GM19099 (cell line): ENCODE results near the gene RHBDF1.

Experiments used
- POLR2A ChIP-seq: IDR thresholded peaks from 3 replicates; pipeline ENCODE4 v1.6.1; 2011; ENCODE audit warnings: low read depth; ENCODE audit not compliant: insufficient read length; ENCODE audit errors: extremely low read depth

The RHBDF1 gene

DNA sequence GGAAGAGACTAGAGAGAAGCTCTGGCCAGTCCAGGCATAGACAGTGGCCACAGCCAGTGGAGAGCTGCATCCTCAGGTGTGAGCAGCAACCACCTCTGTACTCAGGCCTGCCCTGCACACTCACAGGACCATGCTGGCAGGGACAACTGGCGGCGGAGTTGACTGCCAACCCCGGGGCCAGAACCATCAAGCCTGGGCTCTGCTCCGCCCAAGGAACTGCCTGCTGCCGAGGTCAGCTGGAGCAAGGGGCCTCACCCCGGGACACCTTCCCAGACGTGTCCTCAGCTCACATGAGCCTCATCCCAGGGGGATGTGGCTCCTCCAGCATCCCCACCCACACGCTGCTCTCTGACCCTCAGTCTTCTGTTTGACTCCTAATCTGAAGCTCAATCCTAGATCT, 3.2 kb downstream of the RHBDF1 start:
- no peak for TF ChIP-seq POLR2A

DNA sequence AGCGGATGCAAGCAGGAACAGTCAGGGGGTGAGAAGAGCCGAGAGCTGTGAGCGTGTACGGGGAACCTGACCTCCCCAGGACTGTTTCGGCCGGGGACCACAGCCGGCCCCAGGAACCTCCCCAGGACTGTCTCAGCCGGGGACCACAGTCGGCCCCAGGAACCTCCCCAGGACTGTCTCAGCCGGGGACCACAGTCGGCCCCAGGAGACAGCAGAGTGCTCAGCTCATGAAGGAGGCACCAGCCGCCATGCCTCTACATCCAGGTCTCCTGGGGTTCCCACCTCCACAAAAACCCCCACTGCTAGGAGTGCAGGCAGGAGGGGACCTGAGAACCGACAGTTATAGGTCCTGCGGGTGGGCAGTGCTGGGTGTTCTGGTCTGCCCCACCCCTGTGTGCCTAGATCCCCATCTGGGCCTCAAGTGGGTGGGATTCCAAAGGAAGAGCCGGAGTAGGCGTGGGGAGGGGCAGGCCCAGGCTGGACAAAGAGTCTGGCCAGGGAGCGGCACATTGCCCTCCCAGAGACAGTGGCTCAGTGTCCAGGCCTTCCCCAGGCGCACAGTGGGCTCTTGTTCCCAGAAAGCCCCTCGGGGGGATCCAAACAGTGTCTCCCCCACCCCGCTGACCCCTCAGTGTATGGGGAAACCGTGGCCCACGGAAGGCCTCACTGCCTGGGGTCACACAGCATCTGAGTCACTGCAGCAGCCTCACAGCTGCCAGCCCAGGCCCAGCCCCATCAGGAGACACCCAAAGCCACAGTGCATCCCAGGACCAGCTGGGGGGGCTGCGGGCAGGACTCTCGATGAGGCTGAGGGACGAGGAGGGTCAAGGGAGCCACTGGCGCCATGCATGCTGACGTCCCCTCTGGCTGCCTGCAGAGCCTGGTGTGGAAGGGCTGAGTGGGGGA, 4.3 kb downstream of the RHBDF1 start:
- TF ChIP-seq POLR2A, result no peak

DNA sequence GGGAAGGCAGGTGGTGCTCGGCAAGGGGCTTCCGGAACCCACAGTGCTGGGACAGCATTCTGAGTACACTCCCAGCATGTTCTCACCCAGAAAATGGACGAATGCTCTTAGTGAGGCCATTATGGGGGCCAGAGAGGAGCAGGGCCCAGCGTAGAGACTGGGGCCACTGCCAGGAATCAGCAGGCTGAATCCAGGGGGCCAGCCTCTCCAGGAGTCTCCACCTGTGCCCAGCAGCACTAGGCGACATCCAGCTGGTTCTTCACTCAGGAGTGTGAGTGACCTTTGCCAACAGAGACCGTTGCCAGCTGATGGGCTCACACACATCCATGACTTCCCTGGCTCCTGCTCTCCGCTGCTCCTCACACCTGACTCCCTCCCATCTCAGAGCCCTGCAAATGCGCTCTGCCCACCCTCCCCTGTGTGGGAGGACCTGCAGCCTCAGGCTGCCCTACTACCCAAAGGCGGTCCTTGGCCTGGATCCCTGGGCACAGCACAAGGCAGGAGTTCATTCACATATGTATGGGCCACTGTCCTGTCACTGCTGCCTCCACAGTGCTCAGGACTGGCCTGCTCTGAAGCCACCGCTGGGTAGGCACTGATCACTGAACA, 5.1 kb downstream of the RHBDF1 start:
- no peak for TF ChIP-seq POLR2A

DNA sequence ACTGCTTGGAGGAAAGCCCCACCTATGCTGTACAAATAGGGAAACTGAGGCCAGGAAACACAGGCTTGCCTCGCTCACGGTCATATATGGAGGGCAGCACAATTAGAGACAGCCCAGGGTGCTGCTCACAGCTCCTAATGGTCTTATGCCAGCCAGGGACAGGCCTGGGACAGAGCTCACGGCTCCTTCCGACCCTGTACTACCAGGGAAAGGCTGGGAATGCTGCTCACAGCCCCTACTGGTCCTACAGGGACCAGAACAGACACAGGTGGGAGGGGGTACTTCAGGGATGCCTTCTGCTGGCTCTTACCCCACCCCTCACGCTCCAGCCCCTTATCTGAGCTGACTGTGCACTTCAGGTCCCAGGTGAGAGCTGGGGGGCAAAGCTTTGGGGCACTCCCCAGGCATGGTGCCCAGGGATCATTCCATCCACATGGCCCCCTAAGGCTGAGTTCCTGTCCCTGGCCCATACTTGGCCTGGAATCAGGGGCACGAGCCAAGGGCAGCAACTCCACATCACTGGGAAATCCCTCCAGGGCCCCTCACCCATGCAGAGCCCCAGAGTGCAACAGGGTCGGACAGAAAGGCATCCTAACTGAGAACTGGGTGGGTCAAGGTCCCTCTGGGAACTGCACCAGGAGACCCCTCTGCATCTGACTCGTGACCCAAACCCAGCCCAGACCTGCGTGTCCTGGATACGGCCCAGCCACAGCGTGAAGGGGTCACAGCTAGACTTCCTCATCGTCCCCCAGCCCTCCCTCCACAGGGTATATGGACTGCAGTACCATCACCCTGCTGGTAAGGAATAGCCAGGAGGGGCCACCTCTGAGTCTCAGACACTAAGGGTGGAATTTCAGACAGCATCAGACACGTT, 5.9 kb downstream of the RHBDF1 start:
- TF ChIP-seq POLR2A, result no peak

DNA sequence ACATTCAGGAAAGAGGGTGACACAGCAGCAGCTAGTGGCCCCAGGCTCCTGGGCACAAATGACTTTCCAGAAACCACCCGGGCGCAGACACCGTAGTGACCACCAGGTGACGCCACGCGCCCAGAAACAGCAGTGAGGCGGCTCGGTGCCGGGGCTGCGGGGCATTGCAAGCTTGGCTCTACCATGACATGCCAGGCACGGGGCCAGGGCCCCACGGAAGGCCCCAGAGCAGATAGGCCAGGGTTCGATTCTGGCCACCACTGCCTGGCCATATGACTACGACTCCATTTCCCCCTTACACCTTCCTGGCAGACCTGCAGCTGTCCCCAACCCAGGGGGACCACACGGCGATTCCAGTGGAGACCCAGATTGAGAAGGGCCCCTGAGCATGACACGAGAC, 6.7 kb downstream of the RHBDF1 start:
- no peak for TF ChIP-seq POLR2A

DNA sequence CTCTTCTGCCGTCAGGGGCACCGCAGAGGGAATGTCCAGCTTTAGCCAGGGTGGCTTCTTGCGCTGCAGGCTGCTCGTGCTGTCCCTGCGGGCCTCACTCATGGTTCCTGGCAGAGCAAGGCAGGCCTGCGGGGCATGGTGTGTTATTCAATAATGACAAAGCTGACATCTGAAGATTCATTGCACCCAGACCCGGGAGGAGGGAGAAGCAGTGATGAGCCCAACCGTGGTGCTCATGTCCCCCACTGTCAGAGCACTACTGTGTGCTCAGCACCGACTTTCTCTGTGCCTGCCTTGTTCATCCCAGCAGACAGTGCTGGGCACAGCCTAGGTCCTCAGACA, 7.5 kb downstream of the RHBDF1 start:
- no peak for TF ChIP-seq POLR2A

DNA sequence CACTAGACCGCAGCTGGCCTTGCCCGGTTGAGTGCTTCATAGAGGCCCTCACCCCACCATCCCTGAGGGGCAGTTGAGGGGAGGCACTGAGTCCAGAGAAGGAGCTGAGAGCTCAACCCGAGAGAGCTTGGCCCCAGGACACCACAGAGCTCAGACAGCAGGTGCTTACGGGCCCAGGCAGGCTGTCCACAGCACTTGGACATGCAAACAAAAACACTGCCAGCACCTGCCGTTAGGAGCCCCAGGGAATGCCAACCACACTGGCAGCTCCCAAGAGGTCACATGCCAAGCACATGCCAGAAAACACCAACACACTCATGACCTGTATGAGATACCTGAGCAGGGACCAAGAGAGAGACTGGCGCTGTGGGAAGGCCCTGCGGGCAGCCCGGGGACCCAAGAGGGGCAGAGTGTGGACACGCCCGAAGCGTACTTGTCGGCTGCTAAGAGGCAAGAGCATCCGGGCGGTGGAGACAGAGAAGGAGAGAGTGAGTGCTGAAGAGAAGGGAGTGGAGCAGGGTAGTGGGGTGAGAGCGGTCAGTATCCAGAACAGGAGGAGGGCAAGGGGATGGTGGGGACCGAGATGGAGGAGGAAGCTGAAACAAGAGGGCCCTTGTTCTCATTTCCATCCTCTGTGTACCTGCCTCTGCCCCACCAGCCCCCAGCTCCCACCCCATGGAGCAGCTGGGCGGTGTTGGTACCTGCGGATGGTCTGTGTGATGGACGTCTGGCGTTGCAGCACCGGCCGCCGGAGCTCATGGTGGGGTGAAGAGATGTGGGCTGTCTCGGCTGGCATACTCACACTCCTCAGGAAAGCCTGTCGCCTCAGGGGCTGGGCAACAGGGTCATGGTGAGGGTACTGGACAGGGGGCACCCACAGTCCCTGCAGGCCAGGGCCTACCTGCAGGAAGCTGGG, 8.2 kb downstream of the RHBDF1 start:
- TF ChIP-seq POLR2A, result no peak

DNA sequence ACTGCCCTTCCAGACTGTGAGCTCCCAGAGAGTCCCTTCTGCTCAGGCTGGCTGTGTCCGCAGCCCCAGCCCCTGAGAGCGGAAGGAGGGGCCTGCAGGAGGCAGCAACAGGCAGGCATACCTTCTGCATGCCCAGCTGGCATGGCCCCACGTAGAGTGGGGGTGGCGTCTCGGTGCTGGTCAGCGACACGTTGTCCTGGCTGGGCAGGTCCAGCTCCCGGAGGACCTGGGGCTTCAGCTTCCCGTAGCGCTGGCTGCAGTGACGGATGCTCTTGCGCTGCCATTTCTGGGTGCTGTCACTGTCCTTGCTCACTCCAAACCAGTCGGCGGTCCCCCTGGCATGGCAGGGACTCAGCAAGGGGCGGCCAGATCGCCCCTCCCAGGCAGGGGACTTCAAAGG, 9.0 kb downstream of the RHBDF1 start:
- no peak for TF ChIP-seq POLR2A

DNA sequence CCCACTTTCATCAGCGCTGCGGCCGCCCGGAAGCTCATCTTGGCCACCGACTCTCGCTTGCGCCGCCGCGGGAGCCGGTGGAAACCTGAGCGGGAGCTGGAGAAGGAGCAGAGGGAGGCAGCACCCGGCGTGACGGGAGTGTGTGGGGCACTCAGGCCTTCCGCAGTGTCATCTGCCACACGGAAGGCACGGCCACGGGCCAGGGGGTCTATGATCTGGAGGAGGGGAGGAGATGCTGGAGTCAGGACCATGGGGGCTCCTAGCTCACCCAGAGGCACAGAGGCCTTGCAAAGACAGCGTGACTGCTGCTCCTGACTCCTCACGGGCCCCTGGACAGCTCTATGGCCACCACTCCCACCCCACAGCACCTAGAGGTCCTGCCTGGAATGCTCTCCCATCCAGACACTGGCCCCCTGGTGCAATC, 9.5 kb downstream of the RHBDF1 start:
- no peak for TF ChIP-seq POLR2A

DNA sequence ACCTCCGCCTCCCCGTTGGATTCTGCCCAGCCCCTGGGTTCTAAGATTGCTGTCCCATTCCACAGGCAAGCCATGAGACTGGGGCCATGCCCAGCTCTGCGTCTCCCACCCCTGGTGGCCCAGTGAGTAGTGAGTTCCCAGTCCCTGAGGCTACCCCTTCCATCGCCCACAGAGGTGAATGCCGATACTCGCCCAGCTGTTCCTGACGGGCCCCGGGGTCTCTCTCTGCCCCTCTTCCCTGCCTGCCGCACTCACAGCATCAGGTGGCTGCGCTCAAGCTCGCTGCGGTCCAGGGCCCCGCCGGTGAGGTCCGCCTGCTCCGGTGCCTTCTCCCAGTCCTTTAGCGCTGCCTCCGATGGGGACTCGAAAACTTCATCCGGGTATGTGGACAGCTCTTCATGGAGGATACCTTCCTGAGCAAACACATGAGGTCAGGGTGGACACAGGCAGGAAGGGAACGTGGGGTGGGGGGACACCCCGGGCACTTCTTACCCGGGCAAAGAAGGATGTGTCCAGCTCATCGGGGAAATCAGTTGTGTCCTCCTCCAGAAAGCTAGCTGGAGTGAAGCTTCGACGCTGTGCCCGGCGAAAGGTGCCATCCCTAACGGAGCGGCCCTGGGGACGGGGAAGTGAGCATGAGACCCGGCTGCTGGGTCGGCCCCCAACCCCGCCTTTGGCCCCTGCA, 10.0 kb downstream of the RHBDF1 start:
- no peak for TF ChIP-seq POLR2A

DNA sequence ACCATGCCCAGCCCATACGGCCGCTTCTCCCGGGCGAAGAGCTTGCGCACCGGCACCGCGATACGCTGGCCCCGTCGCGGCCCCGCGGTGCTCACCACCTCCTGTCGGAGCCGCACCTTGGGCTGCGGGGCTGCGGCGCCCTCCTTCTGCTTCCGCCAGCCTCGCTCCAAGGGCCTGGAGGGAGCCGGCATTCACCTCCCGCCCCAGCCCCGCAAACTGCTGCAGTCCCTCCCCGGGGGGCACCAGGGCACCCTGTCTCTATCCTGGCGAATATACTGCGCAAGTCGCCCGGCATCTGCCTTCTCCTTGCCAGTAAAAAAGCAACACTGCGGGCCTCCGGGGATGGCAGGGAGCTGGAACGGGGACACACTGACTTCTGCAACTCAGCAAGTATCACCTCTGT, 10.6 kb downstream of the RHBDF1 start:
- TF ChIP-seq POLR2A, result no peak

DNA sequence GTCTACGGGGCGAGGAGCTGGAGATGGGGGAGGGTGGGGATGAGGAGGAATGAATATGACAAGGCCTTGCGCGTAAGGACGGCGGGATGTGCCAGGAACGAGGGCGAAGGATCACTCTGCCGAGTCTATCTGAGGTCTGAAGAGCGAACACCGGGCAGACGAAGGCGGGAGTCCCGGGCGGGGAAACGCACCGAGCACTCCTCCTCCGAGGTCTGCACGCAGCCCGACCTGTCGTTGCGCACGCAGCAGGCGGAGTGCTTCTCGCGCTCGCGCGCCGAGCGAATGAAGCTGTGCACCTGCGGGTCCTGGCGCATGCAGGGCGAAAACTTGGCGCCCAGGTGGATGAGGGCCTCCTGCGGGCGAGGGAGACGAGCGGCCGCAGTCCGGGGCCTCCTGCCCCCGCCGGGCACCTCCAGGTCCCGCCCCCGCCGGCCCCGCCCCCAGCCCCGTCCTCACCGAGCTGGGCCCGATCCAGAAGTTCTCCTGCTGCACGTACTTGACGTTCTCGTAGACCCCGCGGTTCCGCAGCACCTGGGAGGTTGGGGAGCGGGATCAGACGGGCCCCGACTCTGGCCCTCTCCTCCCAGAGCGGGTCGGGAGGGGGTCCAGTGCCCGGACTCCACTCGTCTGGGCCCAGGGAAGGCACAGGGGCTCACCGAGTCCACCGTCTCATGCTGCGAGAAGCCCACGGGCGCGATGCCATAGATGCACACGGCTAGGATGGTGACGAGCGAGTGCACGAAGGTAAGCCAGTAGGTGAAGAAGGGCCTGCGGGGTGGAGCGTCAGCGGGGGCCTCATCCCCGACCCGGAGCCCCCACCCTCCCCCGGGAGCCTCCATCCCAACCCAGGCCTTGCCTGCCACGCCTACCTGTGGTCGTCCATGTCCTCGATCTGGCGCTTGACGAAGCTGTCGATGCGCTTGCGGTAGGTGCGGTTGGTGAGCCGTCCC, 11.2 kb downstream of the RHBDF1 start:
- no peak for TF ChIP-seq POLR2A

DNA sequence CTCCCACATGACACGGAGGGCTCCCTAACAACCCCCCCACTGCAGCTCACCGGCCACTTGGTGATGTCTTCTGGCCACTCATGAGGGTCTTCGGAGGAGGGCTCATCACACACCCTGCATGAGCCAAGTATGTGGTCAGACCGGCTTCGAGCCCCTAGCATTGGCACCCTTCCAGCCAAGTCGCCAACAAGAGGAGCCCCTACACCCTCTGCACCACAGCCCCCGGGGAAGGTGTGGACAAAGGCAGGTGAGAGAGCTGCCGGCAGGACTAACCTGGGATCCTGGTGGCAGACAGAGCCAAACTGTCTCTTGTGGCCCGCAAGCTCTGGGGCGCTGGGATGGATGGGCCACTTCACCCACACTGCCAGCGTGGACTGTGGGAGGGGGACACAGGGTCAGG, 12.3 kb downstream of the RHBDF1 start:
- no peak for TF ChIP-seq POLR2A

DNA sequence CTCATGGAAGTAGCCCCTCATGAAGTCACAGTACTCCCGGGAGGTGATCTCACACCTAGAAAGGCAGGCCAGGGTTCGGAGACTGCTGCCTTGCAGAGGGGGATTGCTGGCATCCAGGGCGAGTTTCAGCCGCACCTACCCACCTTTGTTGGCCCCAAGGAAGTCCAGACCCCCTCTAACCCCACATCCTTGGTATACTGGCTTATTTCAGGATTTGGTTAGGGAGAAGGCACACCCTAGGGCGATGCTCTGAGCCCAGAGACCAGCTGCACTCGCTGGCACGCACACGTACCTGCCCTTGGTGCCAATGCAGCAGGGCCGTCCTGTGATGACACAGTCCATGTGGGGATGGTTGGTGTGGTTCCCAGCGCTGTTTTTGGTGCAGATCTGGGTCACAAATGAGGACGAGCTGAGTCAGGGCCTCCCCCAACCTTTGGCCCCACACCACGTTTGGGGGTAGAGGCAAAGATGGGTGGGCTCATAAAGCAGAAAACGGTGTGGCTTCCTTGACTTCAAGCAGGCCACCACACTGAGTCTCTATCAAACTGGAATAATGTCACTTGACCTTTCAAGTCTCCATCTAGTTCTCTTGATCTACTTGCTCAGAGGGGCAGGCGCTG, 12.9 kb downstream of the RHBDF1 start:
- TF ChIP-seq POLR2A, result no peak
